CD4-positive, alpha-beta T cell treated with Interleukin-17A for 1 hour (primary cell): Measurements from ENCODE around the gene PIGU.
A peak's percentile ranks its signal among the peaks of the same experiment; 100 is the strongest.
"Not testable (repeated sequence)": the region's sequence is repeated elsewhere in the genome, so short reads cannot be mapped to it uniquely, and the experiment has no call there.

Experiments
- DNase-seq: peaks from one replicate; pipeline ENCODE4 v3.0.0-alpha.2; 2020

The PIGU gene

DNA sequence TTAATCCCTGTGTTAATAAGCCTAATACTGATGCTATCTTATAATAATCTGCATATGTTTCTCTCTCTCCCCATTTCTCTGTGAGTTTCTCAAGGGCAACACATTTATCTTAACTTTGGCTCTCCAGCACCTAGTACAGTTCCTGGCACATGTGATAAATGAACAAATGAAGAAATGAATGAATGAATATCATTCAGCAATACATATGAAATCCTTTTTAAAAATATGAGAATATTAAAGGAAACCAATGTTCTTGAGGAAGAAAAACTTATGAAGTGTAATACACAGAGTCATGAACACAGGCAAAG is 55.9 kb downstream of the PIGU start:
- DNase-seq, result no peak

GRCh38 chr20:34618676-34619075 is 58.2 kb downstream of the PIGU start:
- no peak for DNase-seq

DNA sequence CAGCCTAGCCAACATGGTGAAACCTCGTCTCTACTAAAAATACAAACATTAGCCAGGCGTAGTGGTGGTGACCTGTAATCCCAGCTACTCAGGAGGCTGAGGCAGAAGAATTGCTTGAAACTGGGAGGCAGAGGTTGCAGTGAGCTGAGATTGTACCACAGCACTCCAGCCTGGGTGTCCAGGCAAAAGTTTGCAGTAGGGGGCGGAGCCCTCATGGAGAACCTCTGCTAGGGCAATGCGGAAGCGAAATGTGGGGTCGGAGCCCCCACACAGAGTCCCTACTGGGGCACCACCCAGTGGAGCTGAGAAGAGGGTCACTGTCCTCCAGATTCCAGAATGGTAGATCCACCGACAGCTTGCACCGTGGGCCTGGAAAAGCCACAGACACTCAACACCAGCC is 60.0 kb downstream of the PIGU start:
- not testable (repeated sequence) for DNase-seq

DNA sequence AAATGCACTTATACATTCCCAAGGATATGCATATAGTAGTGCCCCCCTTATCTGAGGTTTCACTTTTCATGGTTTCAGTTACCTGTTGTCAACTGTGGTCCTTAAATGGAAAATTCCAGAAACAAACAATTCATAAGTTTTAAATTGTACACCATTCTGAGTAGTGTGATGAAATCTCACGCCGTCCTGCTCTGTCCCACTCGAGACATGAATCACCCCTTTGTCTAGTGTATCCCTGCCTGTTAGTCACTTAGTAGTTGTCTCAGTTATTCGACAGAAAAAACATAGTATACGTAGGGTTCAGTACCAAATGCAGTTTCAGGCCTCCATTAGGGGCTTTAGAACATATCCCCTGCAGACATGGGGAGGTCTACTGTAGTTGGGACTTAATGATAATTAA is 61.4 kb downstream of the PIGU start:
- no peak for DNase-seq

DNA sequence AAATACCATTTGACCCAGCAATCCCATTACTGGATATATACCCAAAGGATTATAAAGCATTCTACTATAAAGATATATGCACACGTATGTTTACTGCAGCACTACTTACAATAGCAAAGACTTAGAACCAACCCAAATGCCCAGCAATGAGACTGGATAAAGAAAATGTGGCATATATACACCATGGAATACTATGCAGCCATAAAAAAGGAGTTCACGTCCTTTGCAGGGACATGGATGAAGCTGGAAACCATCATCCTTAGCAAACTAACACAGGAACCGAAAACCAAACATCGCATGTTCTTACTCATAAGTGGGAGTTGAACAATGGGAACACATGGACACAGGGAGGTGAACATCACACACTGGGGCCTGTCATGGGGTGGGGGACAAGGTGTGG is 64.9 kb downstream of the PIGU start:
- DNase-seq, result not testable (repeated sequence)

- DNase-seq, result no peak
Measured at GRCh38 chr20:34607066-34607465, 69.8 kb downstream of the PIGU start.

DNA sequence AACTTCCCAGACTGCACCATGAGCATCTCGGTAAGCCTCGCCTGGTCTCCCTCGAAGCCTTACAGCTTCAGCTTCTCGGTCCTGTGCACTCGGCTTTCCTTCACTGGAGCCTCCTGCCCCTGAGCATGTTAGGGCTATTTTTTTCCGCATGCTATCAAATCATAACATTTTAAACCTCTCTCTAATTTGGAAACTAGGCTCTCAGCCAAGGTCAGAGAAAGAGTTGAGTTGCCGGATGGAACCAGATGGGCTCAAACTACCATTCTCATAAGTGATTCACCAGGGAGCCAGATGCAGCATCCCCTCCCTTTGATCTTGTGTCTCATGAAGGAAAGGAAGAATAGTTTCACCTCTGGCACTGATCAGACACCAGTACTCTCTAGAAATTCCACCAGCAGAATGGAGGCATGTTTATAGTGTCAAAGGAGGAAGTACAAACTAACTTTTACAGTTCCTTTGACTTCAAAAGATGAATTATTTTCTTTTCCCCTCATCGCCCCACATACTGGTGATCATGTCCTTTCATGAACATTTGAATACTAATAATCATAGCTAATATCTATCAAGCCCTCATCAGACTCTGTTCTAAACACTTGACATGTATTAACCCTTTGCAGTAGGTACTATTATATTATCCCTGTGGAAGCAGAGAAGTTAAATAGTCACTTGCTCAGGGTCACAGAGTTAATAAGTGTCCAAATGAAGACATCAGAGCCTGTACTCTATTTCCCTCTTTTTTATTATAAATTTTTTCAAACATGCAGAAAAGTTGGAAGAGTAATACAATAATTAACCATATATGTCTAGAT is 71.7 kb downstream of the PIGU start:
- no peak for DNase-seq

GRCh38 chr20:34600892-34601653 is 75.8 kb downstream of the PIGU start:
- DNase-seq, result no peak

- DNase-seq, result no peak
Measured at GRCh38 chr20:34595377-34596184, 81.3 kb downstream of the PIGU start.

- DNase-seq, result no peak
Measured at GRCh38 chr20:34586488-34587163, 90.3 kb downstream of the PIGU start.

DNA sequence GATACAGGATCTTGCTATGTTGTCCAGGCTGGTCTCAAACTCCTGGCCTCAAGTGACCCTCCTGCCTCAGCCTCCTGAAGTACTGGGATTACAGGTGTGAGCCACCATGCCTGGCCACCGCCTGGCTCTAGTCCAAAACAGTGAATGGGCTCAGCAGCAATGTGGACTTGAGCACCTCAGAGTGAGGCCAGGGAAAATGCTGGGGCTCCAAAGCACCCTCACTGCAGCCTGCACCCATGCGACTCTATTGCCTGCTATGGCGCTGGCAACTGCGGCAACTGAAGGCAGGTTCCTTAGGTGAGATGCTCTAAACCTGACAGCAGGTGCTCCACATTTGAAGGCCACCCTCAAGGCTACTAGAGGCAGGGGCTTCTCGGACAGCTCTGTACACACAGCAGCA is 91.9 kb downstream of the PIGU start:
- no peak for DNase-seq

- no peak for DNase-seq
Measured at GRCh38 chr20:34583544-34583943, 93.3 kb downstream of the PIGU start.

- no peak for DNase-seq
Measured at GRCh38 chr20:34582911-34583310, 94.0 kb downstream of the PIGU start.

DNA sequence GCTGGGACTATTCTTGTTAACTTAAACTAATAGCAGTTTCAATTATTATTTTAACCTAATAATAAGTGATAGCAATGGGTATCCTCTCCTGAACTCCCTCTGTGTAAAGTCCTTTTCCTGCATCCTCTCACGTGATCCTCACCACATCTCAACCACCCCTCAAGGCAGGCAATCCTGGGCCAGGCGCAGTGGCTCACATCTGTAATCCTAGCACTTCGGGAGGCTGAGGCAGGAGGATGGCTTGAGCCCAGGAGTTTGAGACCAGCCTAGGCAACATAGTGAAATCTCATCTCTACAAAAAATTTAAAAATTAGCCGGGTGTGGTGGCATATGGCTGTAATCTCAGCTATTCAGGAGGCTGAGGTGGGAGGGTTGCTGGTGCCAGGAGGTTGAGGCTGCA is 94.7 kb downstream of the PIGU start:
- DNase-seq, result no peak

DNA sequence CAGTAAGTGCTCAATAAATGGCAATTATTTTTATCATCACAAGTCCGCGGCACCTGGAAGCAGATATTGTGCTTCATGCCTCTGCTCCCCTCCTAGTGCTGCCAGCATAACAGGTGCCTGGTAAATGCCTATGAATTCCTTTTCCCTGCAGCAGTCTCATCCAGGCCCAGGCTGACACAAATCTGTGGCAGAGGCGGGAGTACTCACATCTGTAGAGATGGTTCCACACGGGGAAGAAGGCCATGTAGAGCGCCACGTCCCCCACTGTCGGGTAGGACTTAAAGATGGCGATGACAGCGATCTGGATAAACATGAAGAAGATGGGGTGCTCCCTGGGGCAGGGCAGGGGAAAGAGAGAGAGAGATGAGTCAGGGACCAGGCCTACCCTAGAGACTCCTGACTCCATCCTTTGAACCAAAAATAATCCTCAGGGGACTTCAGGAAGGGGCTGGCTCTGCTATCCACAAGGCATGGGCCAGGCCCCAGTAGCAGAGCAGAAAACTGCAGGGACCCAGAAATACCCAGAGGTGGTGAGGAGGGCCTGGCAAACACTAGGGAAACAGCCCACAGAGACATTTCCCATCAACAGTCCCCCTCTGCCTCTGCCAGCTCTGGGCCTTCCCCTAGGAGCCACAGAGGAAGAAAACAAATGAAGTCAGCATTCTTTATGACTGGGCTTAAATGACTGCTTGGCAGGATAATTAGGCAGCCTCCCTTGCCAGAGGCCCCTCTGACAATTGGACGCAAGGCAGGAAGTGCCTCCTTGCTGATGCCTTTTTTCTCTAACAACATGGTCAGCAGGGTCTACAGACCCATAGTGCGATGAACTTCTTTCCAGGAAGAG is 95.3 kb downstream of the PIGU start:
- DNase-seq, result no peak

- peak; percentile 37 for DNase-seq
Measured at GRCh38 chr20:34579979-34580940, 96.6 kb downstream of the PIGU start.

- DNase-seq, result no peak
Measured at GRCh38 chr20:34579191-34579978, 97.5 kb downstream of the PIGU start.

DNA sequence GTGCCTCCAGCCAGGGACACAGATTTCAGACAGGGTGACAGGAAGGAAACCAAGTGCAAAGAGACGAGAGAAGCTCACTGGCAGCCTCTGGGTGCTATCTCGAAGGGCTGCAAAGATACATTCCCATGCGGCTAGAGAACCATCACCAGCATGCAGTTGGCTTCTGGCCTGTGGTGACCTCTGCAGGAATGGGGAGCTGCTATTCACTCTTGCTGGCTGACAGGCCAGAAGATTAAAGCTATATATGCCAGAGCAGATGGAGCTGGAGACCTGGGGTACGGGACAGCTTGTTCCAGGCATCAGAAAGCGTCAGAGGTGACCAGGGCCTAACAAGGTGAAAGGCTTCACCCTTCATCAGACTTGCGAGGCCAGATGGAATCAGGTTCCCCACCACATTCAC is 98.4 kb downstream of the PIGU start:
- DNase-seq, result no peak

GRCh38 chr20:34578025-34578424 is 98.9 kb downstream of the PIGU start:
- DNase-seq, result no peak

DNA sequence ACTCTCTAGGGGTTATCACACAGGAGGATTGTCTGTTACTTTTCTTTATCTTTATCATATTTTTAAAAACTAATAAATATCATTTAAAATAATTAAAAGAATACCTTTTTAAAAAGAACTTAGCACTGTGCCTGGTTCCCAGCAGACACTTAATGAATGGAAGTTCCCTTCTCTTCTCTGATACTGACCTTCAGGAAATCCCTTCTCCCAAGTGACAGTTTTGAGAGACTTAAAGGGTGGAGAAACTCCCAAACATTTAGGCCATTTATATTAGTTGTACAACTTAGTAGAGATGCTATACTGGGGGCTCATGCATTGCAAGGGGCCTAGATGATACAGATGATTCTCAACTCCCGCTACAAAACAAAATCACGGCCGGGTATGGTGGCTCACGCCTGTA is 99.8 kb downstream of the PIGU start:
- DNase-seq, result no peak
